ENCODE results near the gene TRIM52. TPM values are rescaled to one million over a fixed set of nuclear protein-coding genes. Genes with fewer than 3 reads are reported as not detected.
A peak's percentile ranks its signal among the peaks of the same experiment; 100 is the strongest.

The TRIM52 gene
- total RNA-seq, 2 experiments from 2014 or later = 10.9 to 11.7 TPM

GRCh38 chr5:181248277-181248676 lies 12.7 kb downstream of the TRIM52 start:
- POLR2A ChIA-PET = interaction anchor here (3.2 kb wide), 1 partner anchor 12 kb away, joined by 31 read pairs; the partner anchor contains the start of gene TRIM52
- peak overlapping the region; percentile 96 for H3K4me3 Mint-ChIP-seq
- H3K27me3 Mint-ChIP-seq = no peaks in the 10 kb centered on the region
- no peaks in the 10 kb centered on the region for H3K9me3 Mint-ChIP-seq
- CTCF ChIA-PET = no interaction called here
- intact Hi-C loops (cut with micrococcal nuclease) = loop anchor here (10.0 kb wide), 1 partner anchor 753 kb away; the partner anchor contains the start of gene CNOT6
- H3K4me1 Mint-ChIP-seq (ENCODE audit: low read depth) = peaks cover 55% of the 10 kb centered on the region
- peak overlapping the region; percentile 99 for H3K27ac Mint-ChIP-seq
- no peak for DNase-seq
- peaks cover 27% of the 10 kb centered on the region for H3K36me3 Mint-ChIP-seq

DNA sequence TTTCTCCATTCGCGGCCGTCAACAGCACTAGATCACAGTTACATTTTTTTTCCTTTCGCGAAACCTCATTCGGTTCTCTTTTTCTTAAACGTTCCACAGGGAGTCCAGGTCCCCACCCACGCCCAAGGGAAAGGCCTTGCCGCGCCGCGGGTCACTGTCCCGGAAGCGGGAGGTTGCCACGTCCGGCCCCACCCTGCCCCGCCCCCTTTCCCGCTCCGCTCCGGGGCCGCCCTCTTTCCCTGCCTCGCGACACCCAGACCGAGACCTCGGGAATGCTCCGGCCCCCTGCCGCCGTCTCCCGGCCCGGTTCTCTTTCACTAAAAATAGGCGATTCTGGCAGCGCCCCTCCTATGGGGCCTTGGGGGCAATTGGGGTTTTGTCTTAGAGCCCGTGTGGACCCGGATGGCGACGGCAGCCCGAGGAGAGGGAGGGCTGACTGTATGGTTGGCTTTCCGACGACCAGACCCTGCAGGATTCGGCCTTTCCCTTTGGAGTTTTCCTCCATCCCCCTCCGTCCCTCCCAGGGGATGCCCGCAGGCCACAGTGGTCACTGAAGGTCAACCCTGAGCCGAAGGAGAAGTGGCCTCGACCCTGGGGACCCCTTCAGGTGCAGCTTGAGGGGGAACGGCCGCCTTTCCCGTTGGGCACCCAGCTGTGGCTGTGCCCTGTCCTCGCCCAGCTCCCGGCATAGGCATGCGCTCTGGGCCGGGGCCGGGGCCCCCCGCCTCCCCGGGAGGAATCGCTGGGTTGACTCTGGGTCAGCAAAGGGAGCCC lies 14.5 kb downstream of the TRIM52 start:
- Mint-ChIP-seq H3K9me3 (no peaks in the 10 kb centered on the region), H3K4me1 (ENCODE audit: low read depth) (peaks cover 59% of the 10 kb centered on the region), H3K27ac (peak overlapping the region; percentile 99), H3K36me3 (peaks cover 40% of the 10 kb centered on the region), H3K4me3 (peak overlapping the region; percentile 96), H3K27me3 (no peaks in the 10 kb centered on the region)
- intact Hi-C loops (cut with micrococcal nuclease) = loop anchor here (1.0 to 10.0 kb wide), 2 partner anchors 15 to 752 kb away; partner anchors contain the start of genes CNOT6 and TRIM52
- POLR2A ChIA-PET = interaction anchor here (0.9 to 12.0 kb wide), 7 partner anchors 9 to 62 kb away, joined by 3 to 100 read pairs (median 8); partner anchors contain the start of genes TRIM41 and TRIM52
- CTCF ChIA-PET = interaction anchor here (0.8 to 1.5 kb wide), 4 partner anchors 12 to 42 kb away, joined by 3 to 4 read pairs (median 3); partner anchors contain the start of gene TRIM7
- peak; percentile 92 for DNase-seq

GRCh38 chr5:181245427-181246275 lies 15.3 kb downstream of the TRIM52 start:
- peak overlapping the region; percentile 99 for H3K27ac Mint-ChIP-seq
- ChIA-PET CTCF (interaction anchor here (1.2 to 1.5 kb wide), 3 partner anchors 12 to 41 kb away, joined by 3 to 4 read pairs (median 3); partner anchors contain the start of gene TRIM7), POLR2A (interaction anchor here (0.9 to 12.0 kb wide), 8 partner anchors 10 to 61 kb away, joined by 3 to 100 read pairs (median 11); partner anchors contain the start of genes TRIM41 and TRIM52)
- no peaks in the 10 kb centered on the region for H3K27me3 Mint-ChIP-seq
- H3K36me3 Mint-ChIP-seq = peaks cover 47% of the 10 kb centered on the region
- no peaks in the 10 kb centered on the region for H3K9me3 Mint-ChIP-seq
- intact Hi-C loops (cut with micrococcal nuclease) = loop anchor here (1.0 to 10.0 kb wide), 2 partner anchors 16 to 751 kb away; partner anchors contain the start of genes CNOT6 and TRIM52
- no peak for DNase-seq
- peak overlapping the region; percentile 96 for H3K4me3 Mint-ChIP-seq
- H3K4me1 Mint-ChIP-seq (ENCODE audit: low read depth) = peaks cover 57% of the 10 kb centered on the region

DNA sequence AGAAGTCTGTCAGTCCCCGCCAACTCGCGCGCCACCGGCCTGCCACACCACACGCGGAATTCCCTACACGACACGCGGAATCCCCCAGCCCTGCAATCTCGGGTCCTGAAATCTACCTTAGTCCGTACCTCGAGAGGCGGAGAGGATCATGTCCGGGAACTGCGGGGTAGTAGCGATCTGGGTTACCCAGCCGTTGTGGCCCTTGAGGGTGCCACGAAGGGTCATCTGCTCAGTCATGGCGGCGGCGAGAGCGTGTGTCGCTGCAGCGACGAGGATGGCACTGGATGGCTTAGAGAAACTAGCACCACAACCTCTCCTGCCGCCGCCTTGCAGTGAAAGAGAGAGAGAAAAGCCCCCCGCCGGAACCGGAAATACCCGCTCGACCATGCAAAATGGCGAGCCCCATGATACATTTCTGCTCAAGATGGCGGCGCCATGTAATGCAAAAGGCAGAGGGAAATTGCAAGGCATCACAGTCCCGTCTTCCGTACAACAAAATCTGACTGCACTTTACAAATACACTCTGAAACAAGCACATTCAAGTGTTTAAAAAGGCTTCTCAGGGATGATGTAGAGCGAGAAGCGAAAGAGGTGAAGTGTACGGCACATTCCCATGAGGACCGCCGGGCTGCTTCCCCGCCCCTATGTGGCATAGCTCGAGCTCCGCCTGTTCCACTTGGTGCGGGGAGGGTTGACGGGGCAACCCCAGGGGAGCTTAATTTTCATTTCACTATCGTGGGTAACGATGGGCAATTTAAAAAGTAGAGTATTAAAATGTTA lies 17.2 kb downstream of the TRIM52 start, which contains the start of gene RACK1:
TSS of gene RACK1 (minus strand) at position 343 of the 780 bp plus-strand sequence. CDS start at position 237, 106 bp downstream.
- Mint-ChIP-seq H3K4me1 (ENCODE audit: low read depth) (peaks cover 51% of the 10 kb centered on the region), H3K9me3 (no peaks in the 10 kb centered on the region), H3K36me3 (peaks cover 61% of the 10 kb centered on the region), H3K27me3 (no peaks in the 10 kb centered on the region), H3K27ac (peak within 1 kb of the TSS; percentile 99), H3K4me3 (peak within 1 kb of the TSS; percentile 98)
- DNase-seq = peak; percentile 93
- ChIA-PET CTCF (interaction anchor here (0.6 to 1.3 kb wide), 5 partner anchors 14 to 59 kb away, joined by 3 to 5 read pairs (median 4); no protein-coding TSS in a partner anchor), POLR2A (interaction anchor here (0.8 to 12.0 kb wide), 9 partner anchors 9 to 412 kb away, joined by 3 to 100 read pairs (median 4); partner anchors contain the start of genes TRIM41, TRIM52 and TRIM7)
- intact Hi-C loops (cut with micrococcal nuclease) = loop anchor here (1.0 to 10.0 kb wide), 6 partner anchors 20 to 749 kb away; partner anchors contain the start of genes CNOT6, MGAT1, TRIM41 and TRIM7

DNA sequence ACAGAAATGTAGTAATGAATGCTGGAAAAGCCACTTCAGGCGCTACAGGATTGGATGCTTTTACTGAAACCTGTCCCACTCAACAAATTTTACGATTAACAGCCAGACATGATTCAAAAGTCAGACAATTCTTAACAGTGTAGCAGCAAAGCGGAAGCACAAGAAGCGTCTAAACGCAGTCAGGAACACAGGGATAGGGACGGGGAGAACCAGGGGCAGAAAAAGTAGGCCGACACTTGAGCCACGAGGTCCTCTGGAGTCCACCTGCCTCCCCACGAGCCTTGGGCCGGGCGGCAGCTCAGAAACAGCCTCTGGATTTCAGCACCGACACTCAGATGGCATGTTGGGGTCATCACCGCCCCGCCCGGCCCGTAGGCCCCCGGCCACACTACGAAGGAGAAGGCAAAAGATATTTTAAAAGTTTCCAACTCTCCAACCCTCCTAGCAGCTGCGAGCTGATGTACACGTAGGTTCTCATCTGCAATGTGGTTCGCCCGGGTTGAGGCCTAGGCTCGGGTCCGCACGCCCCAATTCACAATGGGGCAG lies 17.9 kb downstream of the TRIM52 start:
- CTCF ChIA-PET = no interaction called here
- POLR2A ChIA-PET = interaction anchor here (0.6 to 12.0 kb wide), 7 partner anchors 12 to 1622 kb away, joined by 3 to 100 read pairs (median 5); partner anchors contain the start of genes TRIM41, TRIM52 and TRIM7
- intact Hi-C loops (cut with micrococcal nuclease) = loop anchor here (5.0 to 10.0 kb wide), 3 partner anchors 36 to 748 kb away; partner anchors contain the start of genes CNOT6, MGAT1 and TRIM7
- Mint-ChIP-seq H3K4me3 (peak overlapping the region; percentile 98), H3K4me1 (ENCODE audit: low read depth) (peaks cover 49% of the 10 kb centered on the region), H3K27me3 (no peaks in the 10 kb centered on the region), H3K27ac (peak overlapping the region; percentile 98), H3K36me3 (peaks cover 66% of the 10 kb centered on the region), H3K9me3 (no peaks in the 10 kb centered on the region)
- no peak for DNase-seq

DNA sequence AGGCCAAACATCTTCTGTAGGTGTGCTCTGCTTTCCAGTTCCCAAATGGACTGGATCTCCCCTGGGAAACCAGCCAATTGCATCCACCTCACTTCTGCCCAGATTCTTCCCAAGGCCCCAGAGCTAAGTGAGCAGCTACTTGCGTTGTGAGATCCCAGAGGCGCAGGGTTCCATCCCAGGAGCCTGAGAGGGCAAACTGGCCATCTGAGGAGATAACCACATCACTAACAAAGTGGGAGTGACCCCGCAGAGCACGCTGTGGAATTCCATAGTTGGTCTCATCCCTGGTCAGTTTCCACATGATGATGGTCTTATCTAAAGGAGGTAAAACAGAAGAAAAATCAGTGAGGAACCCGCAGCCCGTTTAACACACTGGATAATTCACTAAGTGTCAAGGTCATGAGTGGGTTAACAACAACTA lies 18.9 kb downstream of the TRIM52 start:
- POLR2A ChIA-PET = interaction anchor here (0.8 to 12.0 kb wide), 8 partner anchors 9 to 52 kb away, joined by 3 to 100 read pairs (median 6); partner anchors contain the start of genes TRIM41 and TRIM52
- peak overlapping the region; percentile 98 for H3K4me3 Mint-ChIP-seq
- CTCF ChIA-PET = interaction anchor here (1.4 to 2.7 kb wide), 3 partner anchors 18 to 50 kb away, joined by 3 to 10 read pairs (median 4); partner anchors contain the start of gene TRIM41
- peaks cover 52% of the 10 kb centered on the region for H3K4me1 Mint-ChIP-seq (ENCODE audit: low read depth)
- H3K9me3 Mint-ChIP-seq = no peaks in the 10 kb centered on the region
- intact Hi-C loops (cut with micrococcal nuclease) = loop anchor here (5.0 to 10.0 kb wide), 3 partner anchors 35 to 747 kb away; partner anchors contain the start of genes CNOT6, MGAT1 and TRIM7
- peaks cover 71% of the 10 kb centered on the region for H3K36me3 Mint-ChIP-seq
- H3K27ac Mint-ChIP-seq = peak overlapping the region; percentile 98
- DNase-seq = no peak
- H3K27me3 Mint-ChIP-seq = no peaks in the 10 kb centered on the region

DNA sequence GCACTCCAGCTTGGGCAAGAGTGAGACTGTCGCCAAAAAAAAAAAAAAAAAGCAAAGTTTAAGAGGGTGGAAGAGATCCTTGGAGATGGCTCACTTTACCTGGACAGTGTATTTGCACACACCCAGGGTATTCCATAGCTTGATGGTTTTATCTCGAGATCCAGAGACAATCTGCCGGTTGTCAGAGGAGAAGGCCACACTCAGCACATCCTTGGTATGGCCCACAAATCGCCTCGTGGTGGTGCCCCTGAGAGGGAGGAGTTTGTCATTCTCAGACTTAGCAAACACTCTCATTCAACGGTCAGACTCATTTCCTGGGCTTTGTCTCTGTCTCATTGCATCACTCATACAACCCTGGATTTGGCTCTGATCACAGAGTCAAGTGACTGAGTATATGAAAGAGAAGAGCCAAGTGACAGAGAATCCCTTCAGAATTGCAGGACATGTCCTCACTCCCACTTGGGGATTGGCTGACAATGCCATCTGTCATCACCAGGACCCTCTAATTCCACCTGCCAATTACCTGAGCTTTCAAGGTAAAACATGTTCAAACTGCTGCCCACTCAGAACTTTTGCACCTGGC lies 19.5 kb downstream of the TRIM52 start:
- Mint-ChIP-seq H3K27ac (peak overlapping the region; percentile 98), H3K27me3 (no peaks in the 10 kb centered on the region), H3K4me3 (peak overlapping the region; percentile 98), H3K4me1 (ENCODE audit: low read depth) (peaks cover 54% of the 10 kb centered on the region), H3K36me3 (peaks cover 77% of the 10 kb centered on the region), H3K9me3 (no peaks in the 10 kb centered on the region)
- intact Hi-C loops (cut with micrococcal nuclease) = loop anchor here (5.0 to 10.0 kb wide), 3 partner anchors 34 to 747 kb away; partner anchors contain the start of genes CNOT6, MGAT1 and TRIM7
- CTCF ChIA-PET = interaction anchor here (1.4 to 2.7 kb wide), 3 partner anchors 19 to 50 kb away, joined by 3 to 10 read pairs (median 4); partner anchors contain the start of gene TRIM41
- POLR2A ChIA-PET = interaction anchor here (0.8 to 12.0 kb wide), 10 partner anchors 9 to 52 kb away, joined by 3 to 100 read pairs (median 6); partner anchors contain the start of genes TRIM41 and TRIM52
- DNase-seq = peak; percentile 84

DNA sequence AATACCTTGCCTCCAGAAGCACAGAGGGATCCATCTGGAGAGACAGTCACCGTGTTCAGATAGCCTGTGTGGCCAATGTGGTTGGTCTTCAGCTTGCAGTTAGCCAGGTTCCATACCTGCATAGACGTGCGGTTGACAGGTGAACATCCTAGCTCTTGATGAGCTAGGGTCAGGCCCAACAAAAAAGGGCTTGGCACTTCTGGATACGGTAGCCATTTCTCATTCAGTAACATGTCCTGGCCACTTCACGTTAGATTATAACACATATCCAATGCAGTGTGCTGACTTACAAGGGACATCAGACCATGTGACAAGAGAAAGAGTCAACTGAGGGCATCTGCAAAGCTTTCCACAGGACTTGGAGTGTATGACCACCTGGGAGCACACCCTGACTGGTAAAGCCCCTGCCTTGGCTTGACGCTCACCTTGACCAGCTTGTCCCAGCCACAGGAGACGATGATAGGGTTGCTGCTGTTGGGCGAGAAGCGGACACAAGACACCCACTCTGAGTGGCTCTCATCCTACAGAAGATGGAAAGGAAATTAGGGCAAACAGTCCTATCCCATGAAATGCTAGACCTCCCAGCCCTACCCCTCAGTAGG lies 21.8 kb downstream of the TRIM52 start:
- peak overlapping the region; percentile 31 for H3K4me3 Mint-ChIP-seq
- H3K27ac Mint-ChIP-seq = peak overlapping the region; percentile 66
- no peaks in the 10 kb centered on the region for H3K9me3 Mint-ChIP-seq
- DNase-seq = no peak
- ChIA-PET POLR2A (interaction anchor here (6.0 to 12.0 kb wide), 2 partner anchors 14 to 22 kb away, joined by 60 to 100 read pairs; partner anchors contain the start of genes TRIM41 and TRIM52), CTCF (no interaction called here)
- no peaks in the 10 kb centered on the region for H3K27me3 Mint-ChIP-seq
- intact Hi-C loops (cut with micrococcal nuclease) = no loop called here
- peaks cover 87% of the 10 kb centered on the region for H3K36me3 Mint-ChIP-seq
- peaks cover 40% of the 10 kb centered on the region for H3K4me1 Mint-ChIP-seq (ENCODE audit: low read depth)

DNA sequence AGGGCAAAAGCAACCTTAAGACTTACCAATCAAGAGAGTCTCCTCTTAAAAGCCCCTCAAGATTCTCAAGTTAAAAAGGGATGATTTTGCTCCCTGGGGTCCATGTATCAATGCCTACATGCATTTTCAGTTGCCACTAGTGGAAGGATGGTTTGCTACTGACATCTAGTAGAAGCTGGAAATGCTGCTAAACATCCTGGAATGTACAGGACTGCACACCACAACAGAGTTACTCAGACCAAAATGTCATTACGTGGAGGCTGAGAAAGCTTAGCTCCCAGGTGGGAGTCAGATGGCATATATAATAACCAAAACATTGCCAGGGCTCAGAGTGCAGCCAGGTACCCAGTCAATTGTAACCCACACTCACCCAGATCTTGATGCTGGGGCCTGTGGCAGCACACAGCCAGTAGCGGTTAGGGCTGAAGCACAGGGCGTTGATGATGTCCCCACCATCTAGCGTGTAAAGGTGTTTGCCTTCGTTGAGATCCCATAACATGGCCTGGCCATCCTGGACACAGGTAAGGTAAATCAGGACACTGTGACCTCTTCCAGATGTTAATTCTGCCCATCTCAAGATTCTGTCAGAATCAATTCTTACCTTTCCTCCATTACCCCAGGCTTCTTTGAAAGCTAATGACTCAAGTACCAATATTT lies 23.1 kb downstream of the TRIM52 start:
- CTCF ChIA-PET = no interaction called here
- Mint-ChIP-seq H3K4me3 (no peak overlapping the region), H3K27me3 (no peaks in the 10 kb centered on the region), H3K9me3 (no peaks in the 10 kb centered on the region), H3K36me3 (peaks cover 82% of the 10 kb centered on the region), H3K27ac (peak overlapping the region; percentile 21), H3K4me1 (ENCODE audit: low read depth) (peaks cover 40% of the 10 kb centered on the region)
- POLR2A ChIA-PET = interaction anchor here (12.0 kb wide), 1 partner anchor 13 kb away, joined by 100 read pairs; the partner anchor contains the start of gene TRIM41
- intact Hi-C loops (cut with micrococcal nuclease) = no loop called here
- no peak for DNase-seq

Measured in activated CD4-positive, alpha-beta memory T cell treated with anti-CD3 and anti-CD28 coated beads for 36 hours (primary cell).